Hepatocyte (in vitro differentiated cells): ENCODE results near the gene IL5.

Experiments used
- EZH2phosphoT487 ChIP-seq: fragments of 200-600 bp; sonication (generic); IDR thresholded peaks from one replicate; pipeline ENCODE4 v1.6.1; 2018; ENCODE audit warnings: antibody characterized with exemption, mild to moderate bottlenecking, low read depth, moderate library complexity; ENCODE audit not compliant: unreplicated experiment, severe bottlenecking
- TF ChIP-seq, protein P1 (sequence below): fragments of 200-600 bp; sonication (generic); IDR thresholded peaks from 2 replicates; pipeline ENCODE4 v1.5.1; 2016; ENCODE audit warnings: antibody characterized with exemption, mild to moderate bottlenecking; ENCODE audit not compliant: poor library complexity

DNA sequence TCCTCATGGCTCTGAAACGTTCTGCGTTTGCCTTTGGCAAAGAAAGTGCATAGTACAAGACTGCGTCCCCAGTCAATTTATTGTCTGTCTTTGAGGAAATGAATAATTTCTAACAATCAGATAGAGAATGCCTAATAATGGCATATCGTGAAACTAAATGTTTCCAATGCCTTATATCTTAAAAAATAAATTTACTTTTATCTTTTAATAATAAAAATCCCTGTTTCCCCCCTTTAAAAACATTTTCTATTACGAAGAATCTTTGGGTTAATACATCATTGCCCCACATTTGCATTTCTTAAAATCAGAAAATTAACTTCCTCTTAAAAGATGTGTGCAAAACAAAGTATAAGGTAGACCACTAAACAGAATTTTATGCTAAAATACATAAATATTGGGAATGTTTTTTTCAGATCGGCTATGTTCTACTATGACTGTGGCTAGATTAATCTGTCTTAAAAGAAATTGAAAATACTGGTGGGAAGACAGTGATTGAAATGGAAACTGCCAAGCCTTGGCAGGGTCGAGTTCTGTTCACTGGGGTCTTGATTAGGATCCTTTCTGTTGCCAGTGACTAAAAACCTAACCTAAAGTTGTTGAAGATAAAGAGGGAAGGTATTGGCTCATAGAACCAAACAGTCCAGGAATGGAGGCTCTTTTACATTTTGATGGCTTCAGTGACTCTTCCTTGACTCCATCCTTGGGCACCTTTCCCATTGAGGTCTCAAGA, at the start of gene IL5:
- TF ChIP-seq, protein P1, sequence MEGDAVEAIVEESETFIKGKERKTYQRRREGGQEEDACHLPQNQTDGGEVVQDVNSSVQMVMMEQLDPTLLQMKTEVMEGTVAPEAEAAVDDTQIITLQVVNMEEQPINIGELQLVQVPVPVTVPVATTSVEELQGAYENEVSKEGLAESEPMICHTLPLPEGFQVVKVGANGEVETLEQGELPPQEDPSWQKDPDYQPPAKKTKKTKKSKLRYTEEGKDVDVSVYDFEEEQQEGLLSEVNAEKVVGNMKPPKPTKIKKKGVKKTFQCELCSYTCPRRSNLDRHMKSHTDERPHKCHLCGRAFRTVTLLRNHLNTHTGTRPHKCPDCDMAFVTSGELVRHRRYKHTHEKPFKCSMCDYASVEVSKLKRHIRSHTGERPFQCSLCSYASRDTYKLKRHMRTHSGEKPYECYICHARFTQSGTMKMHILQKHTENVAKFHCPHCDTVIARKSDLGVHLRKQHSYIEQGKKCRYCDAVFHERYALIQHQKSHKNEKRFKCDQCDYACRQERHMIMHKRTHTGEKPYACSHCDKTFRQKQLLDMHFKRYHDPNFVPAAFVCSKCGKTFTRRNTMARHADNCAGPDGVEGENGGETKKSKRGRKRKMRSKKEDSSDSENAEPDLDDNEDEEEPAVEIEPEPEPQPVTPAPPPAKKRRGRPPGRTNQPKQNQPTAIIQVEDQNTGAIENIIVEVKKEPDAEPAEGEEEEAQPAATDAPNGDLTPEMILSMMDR = no peak
- no peak for TF ChIP-seq EZH2phosphoT487
